ENCODE measurements around the gene SHH. TPM values are rescaled to one million over a fixed set of nuclear protein-coding genes. Genes with fewer than 3 reads are reported as not detected.

The SHH gene
- total RNA-seq, 1 experiment from 2014 or later = 0.11 TPM

DNA sequence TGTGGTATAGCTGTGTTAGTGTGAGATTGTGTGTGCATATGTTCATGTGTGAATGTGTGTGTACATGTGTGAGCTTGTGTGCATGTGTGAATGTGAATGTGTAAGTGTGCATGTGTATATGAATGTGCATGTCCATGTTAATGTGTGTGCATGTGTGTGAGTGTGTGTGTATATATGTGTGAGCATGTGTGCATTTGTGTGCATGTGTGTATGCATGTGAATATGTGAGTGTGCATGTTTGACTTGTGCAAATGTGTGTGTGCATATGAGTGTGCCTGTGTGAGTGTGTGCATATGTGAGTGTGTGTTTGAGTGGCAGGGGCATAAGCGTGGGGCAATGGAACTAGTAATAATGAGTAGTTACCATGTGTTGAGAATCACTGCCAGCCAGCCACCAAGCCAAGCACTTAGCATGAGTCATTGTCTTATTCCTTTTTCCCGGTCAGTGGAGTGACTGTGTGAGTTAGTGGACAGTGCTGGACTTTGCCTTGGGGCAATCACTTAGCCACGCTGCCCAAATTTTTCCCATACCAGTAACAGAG lies 46.3 kb upstream of the SHH start:
- no peaks in the 10 kb centered on the region for H3K9me2 ChIP-seq (replicated peaks; ENCODE audit: low read length)
- DNase-seq (peak; percentile 74), ATAC-seq (peak; percentile 65)
- no TSS peak for BruUV-seq (replicated peaks)
- TF ChIP-seq, protein P1, sequence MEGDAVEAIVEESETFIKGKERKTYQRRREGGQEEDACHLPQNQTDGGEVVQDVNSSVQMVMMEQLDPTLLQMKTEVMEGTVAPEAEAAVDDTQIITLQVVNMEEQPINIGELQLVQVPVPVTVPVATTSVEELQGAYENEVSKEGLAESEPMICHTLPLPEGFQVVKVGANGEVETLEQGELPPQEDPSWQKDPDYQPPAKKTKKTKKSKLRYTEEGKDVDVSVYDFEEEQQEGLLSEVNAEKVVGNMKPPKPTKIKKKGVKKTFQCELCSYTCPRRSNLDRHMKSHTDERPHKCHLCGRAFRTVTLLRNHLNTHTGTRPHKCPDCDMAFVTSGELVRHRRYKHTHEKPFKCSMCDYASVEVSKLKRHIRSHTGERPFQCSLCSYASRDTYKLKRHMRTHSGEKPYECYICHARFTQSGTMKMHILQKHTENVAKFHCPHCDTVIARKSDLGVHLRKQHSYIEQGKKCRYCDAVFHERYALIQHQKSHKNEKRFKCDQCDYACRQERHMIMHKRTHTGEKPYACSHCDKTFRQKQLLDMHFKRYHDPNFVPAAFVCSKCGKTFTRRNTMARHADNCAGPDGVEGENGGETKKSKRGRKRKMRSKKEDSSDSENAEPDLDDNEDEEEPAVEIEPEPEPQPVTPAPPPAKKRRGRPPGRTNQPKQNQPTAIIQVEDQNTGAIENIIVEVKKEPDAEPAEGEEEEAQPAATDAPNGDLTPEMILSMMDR (conservative IDR thresholded peaks at IDR 0.05; ENCODE audit: low read depth, low read length) = no peak
- no peak for TF ChIP-seq EZH2 (IDR thresholded peaks at IDR 0.05; ENCODE audit: low read length, unreplicated experiment)
- TF ChIP-seq EZH2phosphoT487 (IDR thresholded peaks at IDR 0.05; ENCODE audit: borderline replicate concordance, low read length) = no peak
- H3K9me3 ChIP-seq (ENCODE audit: low read length) = peaks cover 4% of the 10 kb centered on the region; the same call in 1 of the 2 replicates
- ChIA-PET POLR2A (ENCODE audit: unreplicated experiment) (no interaction called here), CTCF (no interaction called here)
- H3K36me3 ChIP-seq (ENCODE audit: low read depth, low read length) = no peaks in the 10 kb centered on the region
- H2AFZ ChIP-seq (ENCODE audit: low read length) = no peak overlapping the region
- H3K4me1 ChIP-seq (ENCODE audit: insufficient read depth, low read length) = peaks cover 42% of the 10 kb centered on the region
- H4K20me1 ChIP-seq (ENCODE audit: low read length) = no peaks in the 10 kb centered on the region
- intact Hi-C loops (cut with micrococcal nuclease) = loop anchor here (1.0 kb wide), 1 partner anchor 34 kb away; no protein-coding TSS in a partner anchor
- no peaks in the 10 kb centered on the region for H3K79me2 ChIP-seq (ENCODE audit: low read length)
- peak overlapping the region; percentile 33 for H3K4me2 ChIP-seq (ENCODE audit: low read length)
- H3K27ac ChIP-seq (ENCODE audit: low read length) = no peak overlapping the region
- no peaks in the 10 kb centered on the region for H3K27me3 ChIP-seq (ENCODE audit: low read length)
- no peaks in the 10 kb centered on the region for H3F3A ChIP-seq (ENCODE audit: low read length, unreplicated experiment)
- no peak overlapping the region for H3K9ac ChIP-seq (ENCODE audit: low read length)
- no peak overlapping the region for H3K4me3 ChIP-seq (ENCODE audit: low read length)

DNA sequence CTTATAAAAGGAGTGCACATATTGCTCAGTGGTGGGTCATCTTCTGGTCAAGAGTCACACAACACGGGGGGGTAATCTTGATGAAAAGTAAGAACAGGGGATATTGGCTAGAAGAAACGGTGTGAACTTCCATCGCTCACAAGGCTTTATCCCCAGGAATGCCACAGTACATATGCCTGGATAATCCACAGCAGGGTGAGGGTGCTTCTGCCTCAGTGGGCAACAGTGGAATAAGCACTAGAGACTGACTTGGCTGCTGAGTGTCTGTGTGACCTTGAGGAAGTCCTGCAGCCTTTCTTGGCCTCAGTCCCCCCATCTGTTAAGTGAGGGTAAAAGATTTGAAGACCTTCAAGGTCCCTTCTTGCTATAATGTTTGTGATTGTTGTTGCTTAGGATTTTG lies 44.9 kb upstream of the SHH start:
- Histone ChIP-seq H3K4me3 (ENCODE audit: low read length) (no peak overlapping the region), H3K27me3 (ENCODE audit: low read length) (no peaks in the 10 kb centered on the region), H3K79me2 (ENCODE audit: low read length) (no peaks in the 10 kb centered on the region), H3F3A (ENCODE audit: low read length, unreplicated experiment) (no peaks in the 10 kb centered on the region), H3K9me2 (replicated peaks; ENCODE audit: low read length) (no peaks in the 10 kb centered on the region), H2AFZ (ENCODE audit: low read length) (no peak overlapping the region), H3K9me3 (ENCODE audit: low read length) (peaks cover 4% of the 10 kb centered on the region; the same call in 1 of the 2 replicates), H4K20me1 (ENCODE audit: low read length) (no peaks in the 10 kb centered on the region), H3K36me3 (ENCODE audit: low read depth, low read length) (no peaks in the 10 kb centered on the region), H3K9ac (ENCODE audit: low read length) (no peak overlapping the region), H3K27ac (ENCODE audit: low read length) (no peak overlapping the region), H3K4me1 (ENCODE audit: insufficient read depth, low read length) (peaks cover 32% of the 10 kb centered on the region), H3K4me2 (ENCODE audit: low read length) (no peak overlapping the region)
- ChIA-PET POLR2A (ENCODE audit: unreplicated experiment) (no interaction called here), CTCF (no interaction called here)
- intact Hi-C loops (cut with micrococcal nuclease) = no loop called here
- BruUV-seq (replicated peaks) = no TSS peak
- no peak for DNase-seq
- no peak for ATAC-seq
- TF ChIP-seq EZH2phosphoT487 (IDR thresholded peaks at IDR 0.05; ENCODE audit: borderline replicate concordance, low read length) = no peak
- TF ChIP-seq, protein P1 (conservative IDR thresholded peaks at IDR 0.05; ENCODE audit: low read depth, low read length) = no peak
- no peak for TF ChIP-seq EZH2 (IDR thresholded peaks at IDR 0.05; ENCODE audit: low read length, unreplicated experiment)

DNA sequence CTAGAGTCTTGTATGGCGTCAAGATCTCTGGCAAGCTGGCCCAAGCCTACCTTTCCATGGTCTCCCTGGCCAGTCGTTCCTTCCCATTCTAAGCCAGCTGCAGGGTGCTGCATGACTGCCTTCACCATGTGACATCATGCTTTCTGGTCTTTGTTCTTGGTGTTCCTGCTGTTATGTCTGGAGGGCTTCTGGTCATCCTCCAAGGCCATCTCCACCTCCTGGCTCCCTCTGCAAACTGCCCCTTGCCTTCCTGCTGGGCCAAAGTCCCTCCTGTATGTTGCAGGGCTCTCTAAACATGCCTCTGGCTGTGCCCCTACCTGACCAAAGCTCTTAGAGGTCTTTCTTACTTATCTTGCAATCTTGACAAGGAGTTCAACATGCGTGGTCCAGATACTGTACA lies 44.4 kb upstream of the SHH start:
- H3K4me3 ChIP-seq (ENCODE audit: low read length) = no peak overlapping the region
- no peak overlapping the region for H3K27ac ChIP-seq (ENCODE audit: low read length)
- H3F3A ChIP-seq (ENCODE audit: low read length, unreplicated experiment) = no peaks in the 10 kb centered on the region
- no peak overlapping the region for H3K4me2 ChIP-seq (ENCODE audit: low read length)
- no peaks in the 10 kb centered on the region for H3K79me2 ChIP-seq (ENCODE audit: low read length)
- no peak overlapping the region for H3K9ac ChIP-seq (ENCODE audit: low read length)
- intact Hi-C loops (cut with micrococcal nuclease) = no loop called here
- no peak for TF ChIP-seq EZH2 (IDR thresholded peaks at IDR 0.05; ENCODE audit: low read length, unreplicated experiment)
- no peak for TF ChIP-seq EZH2phosphoT487 (IDR thresholded peaks at IDR 0.05; ENCODE audit: borderline replicate concordance, low read length)
- TF ChIP-seq, protein P1 (conservative IDR thresholded peaks at IDR 0.05; ENCODE audit: low read depth, low read length) = no peak
- H3K27me3 ChIP-seq (ENCODE audit: low read length) = no peaks in the 10 kb centered on the region
- H3K9me2 ChIP-seq (replicated peaks; ENCODE audit: low read length) = no peaks in the 10 kb centered on the region
- no peaks in the 10 kb centered on the region for H4K20me1 ChIP-seq (ENCODE audit: low read length)
- CTCF ChIA-PET = no interaction called here
- H3K36me3 ChIP-seq (ENCODE audit: low read depth, low read length) = no peaks in the 10 kb centered on the region
- no TSS peak for BruUV-seq (replicated peaks)
- peaks cover 29% of the 10 kb centered on the region for H3K4me1 ChIP-seq (ENCODE audit: insufficient read depth, low read length)
- DNase-seq (no peak), ATAC-seq (no peak)
- H2AFZ ChIP-seq (ENCODE audit: low read length) = no peak overlapping the region
- POLR2A ChIA-PET (ENCODE audit: unreplicated experiment) = no interaction called here
- H3K9me3 ChIP-seq (ENCODE audit: low read length) = peaks cover 4% of the 10 kb centered on the region; the same call in 1 of the 2 replicates
